Cardiac fibroblast (primary cell): ENCODE measurements around the gene AOPEP.

ENCODE experiments used
- DNase-seq, 2 donors: peaks; one replicate each; pipeline versions ENCODE4 v3.0.0 to v3.0.0-alpha.2; 2010; ENCODE audit warnings: low read depth in 2 of 2
- H3K4me3 ChIP-seq, 2 donors: replicated peaks in 1 of 2; 1 replicate in 1 of 2; 2 replicates in 1 of 2; pipeline ENCODE4 v1.5.1; 2011; ENCODE audit warnings: low read depth in 2 of 2, low read length in 2 of 2, mild to moderate bottlenecking in 2 of 2, moderate library complexity in 1 of 2
- CTCF ChIP-seq: IDR thresholded peaks from one replicate; pipeline ENCODE4 v1.5.1; 2011; ENCODE audit warnings: low read depth, mild to moderate bottlenecking, low read length, inconsistent platforms

The AOPEP gene

GRCh38 chr9:94802793-94803192 lies 76.3 kb downstream of the AOPEP start:
- H3K4me3 ChIP-seq, result no peak overlapping the region
- DNase-seq, result no peak

GRCh38 chr9:94804316-94804715 lies 77.8 kb downstream of the AOPEP start:
- no peak for TF ChIP-seq CTCF
- DNase-seq, result no peak
- H3K4me3 ChIP-seq, result no peak overlapping the region

More at GRCh38 chr9:94802793-94803192, 76.3 kb downstream of the AOPEP start:
- TF ChIP-seq CTCF, result no peak

- no peak for TF ChIP-seq CTCF
- DNase-seq, result no peak
- no peak overlapping the region for H3K4me3 ChIP-seq
Observed at GRCh38 chr9:94805051-94805489, 78.6 kb downstream of the AOPEP start.

- H3K4me3 ChIP-seq, result no peak overlapping the region
- DNase-seq, result peak; percentile 93 to 96
Observed at GRCh38 chr9:94805585-94805984, 79.1 kb downstream of the AOPEP start.

GRCh38 chr9:94806307-94806893 lies 79.9 kb downstream of the AOPEP start:
- DNase-seq, result peak; percentile 48 to 58

More at GRCh38 chr9:94805585-94805984, 79.1 kb downstream of the AOPEP start:
- TF ChIP-seq CTCF, result no peak

GRCh38 chr9:94807556-94807955 lies 81.1 kb downstream of the AOPEP start:
- TF ChIP-seq CTCF, result no peak
- DNase-seq, result peak in 1 of 2 donors; percentile 48
- no peak overlapping the region for H3K4me3 ChIP-seq

More at GRCh38 chr9:94806307-94806893, 79.9 kb downstream of the AOPEP start:
- H3K4me3 ChIP-seq, result no peak overlapping the region
- no peak for TF ChIP-seq CTCF
